Astrocyte (in vitro differentiated cells and primary cell): ENCODE measurements around the gene SMAD1. TPM values are rescaled to one million over a fixed set of nuclear protein-coding genes. Genes with fewer than 3 reads are reported as not detected.

Source experiments
- DNase-seq: peaks from one replicate; pipeline ENCODE4 v3.0.0-alpha.2; 2010; ENCODE audit warnings: low read depth
- FAIRE-seq: peaks from 2 replicates; lab custom pipeline; 2011; peaks lifted over from hg19 to GRCh38; lab: Jason Lieb, UNC
- H2AFZ ChIP-seq: 2 replicates; pipeline ENCODE4 v1.6.0; 2012; ENCODE audit warnings: low read depth, low read length, inconsistent platforms
- H3K27ac ChIP-seq: 2 replicates; pipeline ENCODE4 v1.5.1; 2011; ENCODE audit warnings: low read depth, low read length, inconsistent platforms
- H3K27me3 ChIP-seq: 2 replicates; pipeline ENCODE4 v1.6.0; 2011; ENCODE audit warnings: low read length, inconsistent platforms; ENCODE audit not compliant: insufficient read depth
- H3K36me3 ChIP-seq: 2 replicates; pipeline ENCODE4 v1.5.1; 2011; ENCODE audit warnings: low read length, inconsistent platforms; ENCODE audit not compliant: insufficient read depth
- H3K4me1 ChIP-seq: 2 replicates; pipeline ENCODE4 v1.5.1; 2011; ENCODE audit warnings: low read length, inconsistent platforms; ENCODE audit not compliant: insufficient read depth
- H3K4me2 ChIP-seq: 2 replicates; pipeline ENCODE4 v1.6.0; 2012; ENCODE audit warnings: low read length, inconsistent platforms
- H3K4me3 ChIP-seq: 2 replicates; pipeline ENCODE4 v1.5.1; 2011; ENCODE audit warnings: low read depth, mild to moderate bottlenecking, low read length, inconsistent platforms; ENCODE audit not compliant: insufficient read depth
- H3K79me2 ChIP-seq: 2 replicates; pipeline ENCODE4 v1.6.0; 2012; ENCODE audit warnings: mild to moderate bottlenecking, low read length, inconsistent platforms; ENCODE audit not compliant: insufficient read depth
- H3K9ac ChIP-seq: 2 replicates; pipeline ENCODE4 v1.6.0; 2012; ENCODE audit warnings: mild to moderate bottlenecking, low read length, inconsistent platforms
- H3K9me3 ChIP-seq: 2 replicates; pipeline ENCODE4 v1.5.1; 2012; ENCODE audit warnings: low read depth, mild to moderate bottlenecking, low read length, inconsistent platforms; ENCODE audit not compliant: insufficient read depth
- H4K20me1 ChIP-seq: 2 replicates; pipeline ENCODE4 v1.6.0; 2012; ENCODE audit warnings: low read length, inconsistent platforms; ENCODE audit not compliant: insufficient read depth
- H3K27ac Mint-ChIP-seq: one replicate; pipeline ENCODE4 v1.8.0; 2021; ENCODE audit warnings: mild to moderate bottlenecking, mixed read lengths; ENCODE audit not compliant: unreplicated experiment
- H3K27me3 Mint-ChIP-seq: one replicate; pipeline ENCODE4 v1.8.0; 2021; ENCODE audit warnings: low read depth, mixed read lengths; ENCODE audit not compliant: unreplicated experiment
- H3K36me3 Mint-ChIP-seq: one replicate; pipeline ENCODE4 v1.8.0; 2021; ENCODE audit warnings: low read depth, mixed read lengths; ENCODE audit not compliant: unreplicated experiment
- H3K4me1 Mint-ChIP-seq: one replicate; pipeline ENCODE4 v1.8.0; 2021; ENCODE audit warnings: low read depth, mixed read lengths; ENCODE audit not compliant: unreplicated experiment
- H3K4me3 Mint-ChIP-seq: one replicate; pipeline ENCODE4 v1.8.0; 2021; ENCODE audit warnings: mild to moderate bottlenecking, moderate library complexity, mixed read lengths; ENCODE audit not compliant: unreplicated experiment
- H3K9me3 Mint-ChIP-seq: one replicate; pipeline ENCODE4 v1.8.0; 2021; ENCODE audit warnings: mild to moderate bottlenecking, mixed read lengths; ENCODE audit not compliant: unreplicated experiment
- EZH2 ChIP-seq: IDR thresholded peaks from 2 replicates; pipeline ENCODE4 v1.6.1; 2012; ENCODE audit warnings: mild to moderate bottlenecking, low read length, inconsistent platforms; ENCODE audit not compliant: insufficient read depth
- total RNA-seq: library from RNA; stranded (reverse); gene quantifications from 2 replicates; pipeline ENCODE4 v1.2.1, GENCODE V29; 2021
- TF ChIP-seq, protein P1 (sequence below): IDR thresholded peaks from 2 replicates; pipeline ENCODE4 v1.5.1; 2011; ENCODE audit warnings: low read depth, mild to moderate bottlenecking, inconsistent platforms, low read length, moderate library complexity; ENCODE audit not compliant: insufficient read depth

Gene SMAD1
- total RNA-seq, 1 donor from 2014 or later, result 29.6 TPM

GRCh38 chr4:145484225-145484846 lies 2.7 kb downstream of the SMAD1 start:
- H3K27ac ChIP-seq, result no peak overlapping the region
- peaks cover 54% of the 10 kb centered on the region for H4K20me1 ChIP-seq
- H3K9me3 ChIP-seq, result no peaks in the 10 kb centered on the region
- peaks cover 13% of the 10 kb centered on the region for H3K4me1 ChIP-seq
- Mint-ChIP-seq H3K4me1 (peaks cover 7% of the 10 kb centered on the region), H3K9me3 (no peaks in the 10 kb centered on the region), H3K4me3 (no peak overlapping the region), H3K27ac (no peak overlapping the region), H3K27me3 (no peaks in the 10 kb centered on the region), H3K36me3 (no peaks in the 10 kb centered on the region)
- TF ChIP-seq, protein P1, sequence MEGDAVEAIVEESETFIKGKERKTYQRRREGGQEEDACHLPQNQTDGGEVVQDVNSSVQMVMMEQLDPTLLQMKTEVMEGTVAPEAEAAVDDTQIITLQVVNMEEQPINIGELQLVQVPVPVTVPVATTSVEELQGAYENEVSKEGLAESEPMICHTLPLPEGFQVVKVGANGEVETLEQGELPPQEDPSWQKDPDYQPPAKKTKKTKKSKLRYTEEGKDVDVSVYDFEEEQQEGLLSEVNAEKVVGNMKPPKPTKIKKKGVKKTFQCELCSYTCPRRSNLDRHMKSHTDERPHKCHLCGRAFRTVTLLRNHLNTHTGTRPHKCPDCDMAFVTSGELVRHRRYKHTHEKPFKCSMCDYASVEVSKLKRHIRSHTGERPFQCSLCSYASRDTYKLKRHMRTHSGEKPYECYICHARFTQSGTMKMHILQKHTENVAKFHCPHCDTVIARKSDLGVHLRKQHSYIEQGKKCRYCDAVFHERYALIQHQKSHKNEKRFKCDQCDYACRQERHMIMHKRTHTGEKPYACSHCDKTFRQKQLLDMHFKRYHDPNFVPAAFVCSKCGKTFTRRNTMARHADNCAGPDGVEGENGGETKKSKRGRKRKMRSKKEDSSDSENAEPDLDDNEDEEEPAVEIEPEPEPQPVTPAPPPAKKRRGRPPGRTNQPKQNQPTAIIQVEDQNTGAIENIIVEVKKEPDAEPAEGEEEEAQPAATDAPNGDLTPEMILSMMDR, result no peak
- TF ChIP-seq EZH2, result no peak
- H3K79me2 ChIP-seq, result peaks cover 75% of the 10 kb centered on the region
- no peaks in the 10 kb centered on the region for H3K36me3 ChIP-seq
- DNase-seq (no peak), FAIRE-seq (peak; percentile 59)
- H3K27me3 ChIP-seq, result no peaks in the 10 kb centered on the region
- no peak overlapping the region for H3K4me3 ChIP-seq
- no peak overlapping the region for H3K9ac ChIP-seq
- H2AFZ ChIP-seq, result no peak overlapping the region
- H3K4me2 ChIP-seq, result peak overlapping the region; percentile 97

- Histone ChIP-seq H3K4me1 (peaks cover 13% of the 10 kb centered on the region), H3K4me3 (no peak overlapping the region), H3K36me3 (no peaks in the 10 kb centered on the region), H3K79me2 (peaks cover 82% of the 10 kb centered on the region), H2AFZ (no peak overlapping the region), H4K20me1 (peaks cover 61% of the 10 kb centered on the region), H3K9ac (no peak overlapping the region), H3K4me2 (no peak overlapping the region), H3K9me3 (no peaks in the 10 kb centered on the region), H3K27me3 (no peaks in the 10 kb centered on the region), H3K27ac (no peak overlapping the region)
- no peak for DNase-seq
- TF ChIP-seq, protein P1, result no peak
- TF ChIP-seq EZH2, result no peak
- Mint-ChIP-seq H3K27ac (no peak overlapping the region), H3K4me1 (peaks cover 7% of the 10 kb centered on the region), H3K36me3 (no peaks in the 10 kb centered on the region), H3K9me3 (no peaks in the 10 kb centered on the region), H3K4me3 (no peak overlapping the region), H3K27me3 (no peaks in the 10 kb centered on the region)
- FAIRE-seq, result no peak
Observed at GRCh38 chr4:145485120-145485519, 3.5 kb downstream of the SMAD1 start.

DNA sequence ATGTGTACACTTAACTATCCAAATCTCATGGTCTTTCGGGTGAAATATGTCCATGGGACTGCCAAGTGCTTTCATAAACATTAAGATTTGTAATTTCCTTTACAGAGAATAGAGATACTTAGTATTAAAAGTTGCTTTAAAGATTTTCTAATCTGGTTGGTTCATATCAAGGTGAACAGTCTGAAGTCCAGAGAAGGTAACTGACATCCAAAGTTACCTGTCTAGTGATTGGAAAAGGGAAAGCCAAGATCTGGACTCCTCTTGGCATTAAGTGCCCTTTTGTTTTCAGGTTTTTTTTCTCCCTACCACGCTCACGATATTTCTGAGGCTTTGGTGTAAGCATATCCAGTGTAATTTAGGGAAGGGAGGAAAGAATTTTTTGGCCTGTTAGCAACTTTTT lies 5.0 kb downstream of the SMAD1 start:
- no peak overlapping the region for H2AFZ ChIP-seq
- no peak overlapping the region for H3K27ac ChIP-seq
- DNase-seq (no peak), FAIRE-seq (no peak)
- H3K9ac ChIP-seq, result no peak overlapping the region
- no peak overlapping the region for H3K4me3 ChIP-seq
- Mint-ChIP-seq H3K36me3 (no peaks in the 10 kb centered on the region), H3K4me1 (peaks cover 7% of the 10 kb centered on the region), H3K9me3 (no peaks in the 10 kb centered on the region), H3K27ac (no peak overlapping the region), H3K27me3 (no peaks in the 10 kb centered on the region), H3K4me3 (no peak overlapping the region)
- H3K36me3 ChIP-seq, result no peaks in the 10 kb centered on the region
- no peak for TF ChIP-seq EZH2
- TF ChIP-seq, protein P1, result no peak
- peaks cover 92% of the 10 kb centered on the region for H3K79me2 ChIP-seq
- H3K27me3 ChIP-seq, result no peaks in the 10 kb centered on the region
- peaks cover 72% of the 10 kb centered on the region for H4K20me1 ChIP-seq
- H3K4me2 ChIP-seq, result no peak overlapping the region
- H3K9me3 ChIP-seq, result no peaks in the 10 kb centered on the region
- peaks cover 8% of the 10 kb centered on the region for H3K4me1 ChIP-seq
